MM.1S (cell line): Measurements from ENCODE around the gene VAV3.

Source experiments
- CTCF ChIP-seq: fragments of 300-600 bp; sonication (generic); IDR thresholded peaks from 2 replicates; pipeline ENCODE4 v1.5.1; 2016; ENCODE audit warnings: antibody characterized with exemption, low read length, mixed read lengths
- EZH2phosphoT487 ChIP-seq: fragments of 300-600 bp; sonication (generic); IDR thresholded peaks from 2 replicates; pipeline ENCODE4 v1.6.1; 2018; ENCODE audit warnings: antibody characterized with exemption, low read length

- no peak for TF ChIP-seq CTCF
- no peak for TF ChIP-seq EZH2phosphoT487
Observed at GRCh38 chr1:107795441-107795840, 169.5 kb downstream of the VAV3 start.
